Measurements from ENCODE around the gene TTL. TPM values are rescaled to one million over a fixed set of nuclear protein-coding genes. Genes with fewer than 3 reads are reported as not detected.

Gene TTL
- total RNA-seq, 1 experiment from 2014 or later: 31.4 TPM

- H3K79me2 ChIP-seq (ENCODE audit: low read length): peaks cover 6% of the 10 kb centered on the region
- POLR2A ChIA-PET (ENCODE audit: unreplicated experiment): no interaction called here
- no peaks in the 10 kb centered on the region for H3K36me3 ChIP-seq (ENCODE audit: low read depth, low read length)
- peak within 1 kb of the TSS; percentile 94 for H2AFZ ChIP-seq (ENCODE audit: low read length)
- TF ChIP-seq EZH2phosphoT487 (IDR thresholded peaks at IDR 0.05; ENCODE audit: borderline replicate concordance, low read length) (no peak), EZH2 (IDR thresholded peaks at IDR 0.05; ENCODE audit: low read length, unreplicated experiment) (no peak), CTCF (conservative IDR thresholded peaks at IDR 0.05; ENCODE audit: low read depth, low read length) (no peak)
- CTCF ChIA-PET: interaction anchor here (0.5 to 0.6 kb wide), 2 partner anchors 60 to 102 kb away, joined by 3 to 16 read pairs; no protein-coding TSS in a partner anchor
- intact Hi-C loops (cut with micrococcal nuclease): loop anchor here (1.0 to 5.0 kb wide), 2 partner anchors 142 to 327 kb away; partner anchors contain the start of gene ZC3H8
- peak within 1 kb of the TSS; percentile 92 for H3K4me2 ChIP-seq (ENCODE audit: low read length)
- ATAC-seq (peak; percentile 83), DNase-seq (peak; percentile 94)
- H4K20me1 ChIP-seq (ENCODE audit: low read length): no peaks in the 10 kb centered on the region
- H3K27me3 ChIP-seq (ENCODE audit: low read length): no peaks in the 10 kb centered on the region
- peaks cover 31% of the 10 kb centered on the region for H3K4me1 ChIP-seq (ENCODE audit: insufficient read depth, low read length)
- no peaks in the 10 kb centered on the region for H3K9me2 ChIP-seq (replicated peaks; ENCODE audit: low read length)
- no peaks in the 10 kb centered on the region for H3K9me3 ChIP-seq (ENCODE audit: low read length)
- H3K9ac ChIP-seq (ENCODE audit: low read length): peak within 1 kb of the TSS; percentile 93
- no peaks in the 10 kb centered on the region for H3F3A ChIP-seq (ENCODE audit: low read length, unreplicated experiment)
- BruUV-seq (replicated peaks): no TSS peak
- H3K27ac ChIP-seq (ENCODE audit: low read length): peak within 1 kb of the TSS; percentile 95
- H3K4me3 ChIP-seq (ENCODE audit: low read length): peak within 1 kb of the TSS; percentile 86
Measured at GRCh38 chr2:112584134-112584890, 102.4 kb downstream of the TTL start, which contains the start of gene CHCHD5. Gene CHCHD5 (plus strand): TSS chr2:112584609. CDS start chr2:112584648, 39 bp downstream.

GRCh38 chr2:112584891-112585250 is 102.9 kb downstream of the TTL start:
- Histone ChIP-seq H3K36me3 (ENCODE audit: low read depth, low read length) (no peaks in the 10 kb centered on the region), H2AFZ (ENCODE audit: low read length) (peak overlapping the region; percentile 94), H3K4me1 (ENCODE audit: insufficient read depth, low read length) (peaks cover 27% of the 10 kb centered on the region), H4K20me1 (ENCODE audit: low read length) (no peaks in the 10 kb centered on the region), H3K9me3 (ENCODE audit: low read length) (no peaks in the 10 kb centered on the region), H3F3A (ENCODE audit: low read length, unreplicated experiment) (no peaks in the 10 kb centered on the region), H3K9me2 (replicated peaks; ENCODE audit: low read length) (no peaks in the 10 kb centered on the region), H3K27me3 (ENCODE audit: low read length) (no peaks in the 10 kb centered on the region), H3K9ac (ENCODE audit: low read length) (peak overlapping the region; percentile 93), H3K27ac (ENCODE audit: low read length) (peak overlapping the region; percentile 95), H3K79me2 (ENCODE audit: low read length) (peaks cover 6% of the 10 kb centered on the region), H3K4me2 (ENCODE audit: low read length) (peak overlapping the region; percentile 92), H3K4me3 (ENCODE audit: low read length) (peak overlapping the region; percentile 86)
- POLR2A ChIA-PET (ENCODE audit: unreplicated experiment): no interaction called here
- CTCF ChIA-PET: interaction anchor here (0.6 kb wide), 1 partner anchor 60 kb away, joined by 3 read pairs; no protein-coding TSS in a partner anchor
- TF ChIP-seq EZH2phosphoT487 (IDR thresholded peaks at IDR 0.05; ENCODE audit: borderline replicate concordance, low read length) (no peak), CTCF (conservative IDR thresholded peaks at IDR 0.05; ENCODE audit: low read depth, low read length) (no peak), EZH2 (IDR thresholded peaks at IDR 0.05; ENCODE audit: low read length, unreplicated experiment) (no peak)
- ATAC-seq (no peak), DNase-seq (no peak)
- BruUV-seq (replicated peaks): TSS peak; percentile 68
- intact Hi-C loops (cut with micrococcal nuclease): loop anchor here (1.0 to 5.0 kb wide), 2 partner anchors 141 to 328 kb away; partner anchors contain the start of gene ZC3H8

- peak overlapping the region; percentile 93; the same call in 1 of the 2 replicates for H3K9ac ChIP-seq (ENCODE audit: low read length)
- CTCF ChIA-PET: no interaction called here
- TF ChIP-seq CTCF (conservative IDR thresholded peaks at IDR 0.05; ENCODE audit: low read depth, low read length) (no peak), EZH2 (IDR thresholded peaks at IDR 0.05; ENCODE audit: low read length, unreplicated experiment) (no peak), EZH2phosphoT487 (IDR thresholded peaks at IDR 0.05; ENCODE audit: borderline replicate concordance, low read length) (no peak)
- peaks cover 27% of the 10 kb centered on the region for H3K4me1 ChIP-seq (ENCODE audit: insufficient read depth, low read length)
- no peaks in the 10 kb centered on the region for H3K9me2 ChIP-seq (replicated peaks; ENCODE audit: low read length)
- no peak for ATAC-seq
- POLR2A ChIA-PET (ENCODE audit: unreplicated experiment): no interaction called here
- DNase-seq: no peak
- peak overlapping the region; percentile 92 for H3K4me2 ChIP-seq (ENCODE audit: low read length)
- H2AFZ ChIP-seq (ENCODE audit: low read length): no peak overlapping the region
- H3K27me3 ChIP-seq (ENCODE audit: low read length): no peaks in the 10 kb centered on the region
- no peaks in the 10 kb centered on the region for H3K9me3 ChIP-seq (ENCODE audit: low read length)
- intact Hi-C loops (cut with micrococcal nuclease): no loop called here
- no peaks in the 10 kb centered on the region for H4K20me1 ChIP-seq (ENCODE audit: low read length)
- peak overlapping the region; percentile 86 for H3K4me3 ChIP-seq (ENCODE audit: low read length)
- peaks cover 6% of the 10 kb centered on the region for H3K79me2 ChIP-seq (ENCODE audit: low read length)
- H3K27ac ChIP-seq (ENCODE audit: low read length): peak overlapping the region; percentile 95
- H3K36me3 ChIP-seq (ENCODE audit: low read depth, low read length): no peaks in the 10 kb centered on the region
- no TSS peak for BruUV-seq (replicated peaks)
- H3F3A ChIP-seq (ENCODE audit: low read length, unreplicated experiment): no peaks in the 10 kb centered on the region
Measured at GRCh38 chr2:112585400-112585799, 103.4 kb downstream of the TTL start.
